HG02870 (cell line): ENCODE results near the gene LNX2.

Source experiments
- ATAC-seq: cut with Tn5 transposase; IDR thresholded peaks from one replicate; pipeline ENCODE4 v1.9.1; 2021; ENCODE audit warnings: mild to moderate bottlenecking, moderate library complexity; ENCODE audit not compliant: unreplicated experiment

LNX2 gene

GRCh38 chr13:27620377-27621115 is at the start of gene LNX2:
LNX2 (minus strand) TSS chr13:27620529; CDS start chr13:27581703, 38,826 bp downstream.
- ATAC-seq: peak; percentile 85

- ATAC-seq: no peak
Measured at GRCh38 chr13:27667946-27668345, 47.6 kb upstream of the LNX2 start.

GRCh38 chr13:27666951-27667350 is 46.6 kb upstream of the LNX2 start:
- ATAC-seq: no peak

GRCh38 chr13:27665761-27666160 is 45.4 kb upstream of the LNX2 start:
- no peak for ATAC-seq

GRCh38 chr13:27665333-27665732 is 45.0 kb upstream of the LNX2 start:
- no peak for ATAC-seq

- no peak for ATAC-seq
Measured at GRCh38 chr13:27663947-27664346, 43.6 kb upstream of the LNX2 start.

GRCh38 chr13:27662738-27663470 is 42.6 kb upstream of the LNX2 start:
- ATAC-seq: no peak

- no peak for ATAC-seq
Measured at GRCh38 chr13:27661017-27661416, 40.7 kb upstream of the LNX2 start.

- no peak for ATAC-seq
Measured at GRCh38 chr13:27660511-27660910, 40.2 kb upstream of the LNX2 start.

- no peak for ATAC-seq
Measured at GRCh38 chr13:27659145-27659865, 39.0 kb upstream of the LNX2 start.

- ATAC-seq: no peak
Measured at GRCh38 chr13:27658546-27658945, 38.2 kb upstream of the LNX2 start.

GRCh38 chr13:27657724-27658123 is 37.4 kb upstream of the LNX2 start:
- ATAC-seq: no peak

GRCh38 chr13:27654816-27655215 is 34.5 kb upstream of the LNX2 start:
- no peak for ATAC-seq

GRCh38 chr13:27654059-27654458 is 33.7 kb upstream of the LNX2 start:
- no peak for ATAC-seq

GRCh38 chr13:27650312-27650711 is 30.0 kb upstream of the LNX2 start:
- ATAC-seq: no peak

- no peak for ATAC-seq
Measured at GRCh38 chr13:27644302-27644701, 24.0 kb upstream of the LNX2 start.

GRCh38 chr13:27643334-27644132 is 23.2 kb upstream of the LNX2 start:
- ATAC-seq: no peak

GRCh38 chr13:27641711-27642502 is 21.6 kb upstream of the LNX2 start:
- no peak for ATAC-seq

- no peak for ATAC-seq
Measured at GRCh38 chr13:27639186-27639585, 18.9 kb upstream of the LNX2 start.

GRCh38 chr13:27638521-27638920 is 18.2 kb upstream of the LNX2 start:
- ATAC-seq: no peak
